TTC549 (cell line): ENCODE data around the gene PRAMEF17.
"Not testable (repeated sequence)": the region's sequence is repeated elsewhere in the genome, so short reads cannot be mapped to it uniquely, and the experiment has no call there.

Experiments
- FAIRE-seq: peaks from 2 replicates; lab custom pipeline; 2012; peaks lifted over from hg19 to GRCh38; lab: Jason Lieb, UNC

The PRAMEF17 gene, protein sequence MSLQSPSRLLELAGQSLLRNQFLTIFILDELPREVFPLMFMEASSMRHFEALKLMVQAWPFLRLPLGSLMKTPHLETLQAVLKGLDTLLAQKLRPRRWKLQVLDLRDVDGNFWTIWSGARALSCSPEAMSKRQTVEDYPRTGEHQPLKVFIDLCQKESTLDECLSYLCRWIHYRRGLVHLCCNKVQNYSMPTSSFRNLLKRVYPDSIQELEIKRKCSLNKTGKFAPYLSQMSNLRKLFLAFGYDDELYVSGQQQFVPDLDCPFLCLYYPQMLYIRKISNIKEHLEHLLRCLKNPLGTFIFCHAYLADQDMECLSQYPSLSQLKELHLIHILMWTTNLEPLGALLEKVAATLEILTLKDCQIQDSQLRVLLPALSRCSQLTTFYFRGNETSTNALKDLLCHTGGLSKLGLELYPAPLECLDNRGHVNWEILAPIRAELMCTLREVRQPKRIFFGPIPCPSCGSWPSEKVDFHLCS

GRCh38 chr1:13389332-13389731 is at the start of gene PRAMEF17:
TSS of gene PRAMEF17 (plus strand) at chr1:13389632. CDS start at chr1:13389658, 26 bp downstream.
- not testable (repeated sequence) for FAIRE-seq

DNA sequence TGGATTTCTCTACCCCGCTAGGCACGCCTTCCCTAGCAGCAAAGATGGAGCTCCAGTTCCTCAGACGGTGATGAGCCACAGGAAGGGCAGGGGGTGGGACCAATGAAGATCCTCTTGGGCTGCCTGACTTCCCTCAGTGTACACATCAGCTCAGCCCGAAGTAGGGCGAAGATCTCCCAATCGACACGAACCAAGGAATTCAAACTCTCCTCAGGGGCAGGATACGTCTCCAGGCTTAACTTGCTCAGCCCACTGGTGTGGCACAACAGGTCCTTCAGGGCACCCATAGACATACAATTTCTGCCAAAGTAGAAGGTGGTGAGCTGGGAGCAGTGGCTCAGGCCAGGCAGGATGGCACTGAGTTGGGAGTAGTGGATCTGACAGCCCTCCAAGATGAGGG is 46.9 kb upstream of the PRAMEF17 start:
- FAIRE-seq, result not testable (repeated sequence)

GRCh38 chr1:13347034-13347433 is 42.4 kb upstream of the PRAMEF17 start, which contains the start of gene PRAMEF14:
TSS of gene PRAMEF14 (minus strand) at chr1:13347134. CDS start at chr1:13345314, 1,820 bp downstream.
- not testable (repeated sequence) for FAIRE-seq

- FAIRE-seq, result not testable (repeated sequence)
These were observed 36.0 kb upstream of the PRAMEF17 start for GRCh38 chr1:13353476-13353875.

- not testable (repeated sequence) for FAIRE-seq
These were observed 35.0 kb upstream of the PRAMEF17 start for GRCh38 chr1:13354475-13354874.

DNA sequence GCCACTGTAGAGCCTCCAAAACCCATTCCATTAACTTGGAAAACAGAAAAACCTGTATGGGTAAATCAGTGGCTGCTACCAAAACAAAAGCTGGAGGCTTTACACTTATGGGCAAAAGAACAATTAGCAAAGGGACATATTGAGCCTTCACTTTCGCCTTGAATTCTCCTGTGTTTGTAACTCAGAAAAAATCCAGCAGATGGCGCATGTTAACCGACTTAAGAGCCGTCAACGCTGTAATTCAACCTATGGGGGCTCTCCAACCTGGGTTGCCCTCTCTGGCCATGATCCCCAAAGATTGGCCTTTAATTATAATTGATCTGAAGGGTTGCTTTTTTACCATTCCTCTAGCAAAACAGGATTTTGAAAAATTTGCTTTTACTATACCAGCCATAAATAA is 32.7 kb upstream of the PRAMEF17 start:
- FAIRE-seq, result not testable (repeated sequence)

DNA sequence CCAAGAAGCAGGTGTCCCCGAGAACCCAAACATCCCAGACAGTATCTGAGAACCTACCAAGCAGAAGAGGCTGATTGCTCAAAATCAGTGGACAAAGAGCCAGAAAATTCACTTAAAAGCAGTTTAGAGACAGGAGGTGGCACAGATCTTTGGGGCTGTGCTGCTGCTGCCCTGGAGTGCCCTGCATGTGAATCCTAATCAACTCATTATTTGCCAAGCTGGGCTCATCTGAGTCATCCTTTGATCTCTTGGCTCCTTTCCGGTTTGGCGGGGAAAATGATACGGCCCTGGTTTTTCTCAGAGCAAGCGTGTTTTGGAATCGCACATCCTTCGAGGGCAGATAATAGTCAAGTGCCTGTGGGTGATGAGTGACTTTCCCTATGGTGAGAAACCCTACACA is 27.1 kb upstream of the PRAMEF17 start:
- not testable (repeated sequence) for FAIRE-seq

GRCh38 chr1:13364928-13365327 is 24.5 kb upstream of the PRAMEF17 start:
- FAIRE-seq, result not testable (repeated sequence)

DNA sequence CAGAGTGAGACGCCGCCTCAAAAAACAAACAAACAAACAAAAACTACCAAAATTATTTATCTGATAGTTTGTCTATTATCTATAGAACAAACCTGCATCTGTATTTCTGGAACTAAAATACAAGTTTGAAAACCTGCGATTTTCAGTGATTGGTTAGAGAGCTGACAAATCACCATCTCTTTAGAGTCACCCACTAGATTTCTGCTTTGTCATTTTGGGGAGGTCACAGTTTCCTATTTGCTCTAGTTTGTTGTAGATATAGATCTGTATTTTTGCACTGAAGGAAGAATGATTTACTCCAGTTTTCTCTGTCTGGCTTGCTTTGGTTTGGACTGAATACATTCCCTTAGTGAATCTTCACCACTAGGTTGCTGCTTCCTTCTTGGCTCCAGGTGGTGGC is 22.9 kb upstream of the PRAMEF17 start:
- FAIRE-seq, result not testable (repeated sequence)

- FAIRE-seq, result not testable (repeated sequence)
These were observed 20.9 kb upstream of the PRAMEF17 start for GRCh38 chr1:13368544-13368943.

DNA sequence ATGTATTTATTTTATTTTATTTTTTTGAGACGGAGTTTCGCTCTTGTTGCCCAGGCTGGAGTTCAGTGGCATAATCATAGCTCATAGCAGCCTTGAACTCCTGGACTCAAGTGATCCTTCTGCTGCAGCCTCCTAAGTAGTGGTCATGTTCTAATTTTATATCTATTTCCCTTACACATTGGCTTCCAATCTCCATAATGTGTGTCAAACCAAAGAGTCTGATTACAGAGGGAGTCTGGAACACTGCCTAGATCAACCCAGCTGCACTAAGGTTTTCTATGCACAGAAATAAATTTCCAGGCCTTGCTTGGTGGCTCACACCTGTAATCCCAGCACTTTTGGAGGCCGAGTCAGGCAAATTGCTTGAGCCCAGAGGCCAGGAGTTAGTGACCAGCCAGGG is 10.4 kb upstream of the PRAMEF17 start:
- FAIRE-seq, result not testable (repeated sequence)

DNA sequence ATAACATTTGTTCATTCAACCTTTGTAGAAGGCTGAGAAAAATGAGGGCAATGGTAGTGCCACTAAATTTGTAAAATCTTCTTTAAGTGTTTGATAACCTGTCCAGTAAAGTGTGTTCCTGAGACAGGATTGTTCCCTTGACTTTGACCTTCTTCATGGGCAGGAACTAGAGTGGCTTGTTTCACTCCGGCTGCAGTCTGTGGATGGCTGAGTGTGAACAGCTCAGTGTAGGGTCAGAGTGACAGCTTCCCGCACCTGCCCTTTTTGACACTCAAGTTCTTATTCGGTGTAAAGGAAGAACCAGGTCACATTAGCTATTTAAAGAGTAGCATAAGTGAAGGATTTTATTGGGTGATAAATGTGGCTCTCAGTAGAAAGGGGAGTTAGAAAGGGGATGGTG is 9.1 kb upstream of the PRAMEF17 start:
- FAIRE-seq, result not testable (repeated sequence)

DNA sequence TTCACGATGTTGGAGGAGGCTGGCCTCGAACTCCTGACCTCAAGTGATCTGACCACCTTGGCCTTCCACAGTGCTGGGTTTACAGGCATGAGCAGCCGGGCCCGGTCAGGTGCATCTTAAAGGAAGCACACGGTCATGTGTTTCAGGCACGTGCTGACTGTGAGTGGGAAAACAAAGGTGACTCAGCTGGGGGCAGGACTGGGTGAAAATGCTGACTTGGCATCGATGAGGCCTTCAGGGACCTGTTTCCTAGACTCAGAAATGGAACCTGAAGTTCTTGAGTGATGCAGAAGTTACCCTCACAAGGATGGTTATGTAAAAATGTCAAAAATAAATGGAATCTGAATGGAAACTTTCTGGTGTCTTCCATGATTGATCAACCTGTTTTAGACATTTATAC is 3.6 kb downstream of the PRAMEF17 start:
- not testable (repeated sequence) for FAIRE-seq

DNA sequence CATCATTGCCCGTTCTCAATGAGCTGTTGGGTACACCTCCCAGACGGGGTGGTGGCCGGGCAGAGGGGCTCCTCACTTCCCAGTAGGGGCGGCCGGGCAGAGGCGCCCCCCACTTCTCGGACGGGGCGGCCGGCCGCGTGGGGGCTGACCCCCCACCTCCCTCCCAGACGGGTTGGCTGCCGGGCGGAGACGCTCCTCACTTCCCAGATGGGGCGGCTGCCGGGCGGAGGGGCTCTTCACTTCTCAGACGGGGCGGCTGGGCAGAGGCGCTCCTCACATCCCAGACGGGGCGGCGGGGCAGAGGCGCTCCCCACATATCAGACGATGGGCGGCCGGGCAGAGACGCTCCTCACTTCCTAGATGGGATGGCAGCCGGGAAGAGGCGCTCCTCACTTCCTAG is 5.3 kb downstream of the PRAMEF17 start:
- not testable (repeated sequence) for FAIRE-seq

DNA sequence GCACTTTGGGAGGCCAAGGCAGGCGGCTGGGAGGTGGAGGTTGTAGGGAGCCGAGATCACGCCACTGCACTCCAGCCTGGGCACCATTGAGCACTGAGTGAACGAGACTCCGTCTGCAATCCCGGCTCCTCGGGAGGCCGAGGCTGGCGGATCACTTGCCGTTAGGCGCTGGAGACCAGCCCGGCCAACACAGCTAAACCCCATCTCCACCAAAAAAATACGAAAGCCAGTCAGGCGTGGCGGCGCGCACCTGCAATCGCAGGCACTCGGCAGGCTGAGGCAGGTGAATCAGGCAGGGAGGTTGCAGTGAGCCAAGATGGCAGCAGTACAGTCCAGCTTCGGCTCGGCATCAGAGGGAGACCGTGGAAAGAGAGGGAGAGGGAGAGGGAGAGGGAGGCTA is 5.9 kb downstream of the PRAMEF17 start:
- FAIRE-seq, result not testable (repeated sequence)

GRCh38 chr1:13407811-13408210 is 18.4 kb downstream of the PRAMEF17 start:
- FAIRE-seq, result no peak

- not testable (repeated sequence) for FAIRE-seq
These were observed 20.7 kb downstream of the PRAMEF17 start, which contains the start of gene PRAMEF20 for GRCh38 chr1:13410150-13410549. TSS of gene PRAMEF20 (plus strand) at chr1:13410450. CDS start at chr1:13416355, 5,905 bp downstream.

- no peak for FAIRE-seq
These were observed 41.1 kb downstream of the PRAMEF17 start for GRCh38 chr1:13430495-13430894.

- no peak for FAIRE-seq
These were observed 42.8 kb downstream of the PRAMEF17 start for GRCh38 chr1:13432251-13432650.

DNA sequence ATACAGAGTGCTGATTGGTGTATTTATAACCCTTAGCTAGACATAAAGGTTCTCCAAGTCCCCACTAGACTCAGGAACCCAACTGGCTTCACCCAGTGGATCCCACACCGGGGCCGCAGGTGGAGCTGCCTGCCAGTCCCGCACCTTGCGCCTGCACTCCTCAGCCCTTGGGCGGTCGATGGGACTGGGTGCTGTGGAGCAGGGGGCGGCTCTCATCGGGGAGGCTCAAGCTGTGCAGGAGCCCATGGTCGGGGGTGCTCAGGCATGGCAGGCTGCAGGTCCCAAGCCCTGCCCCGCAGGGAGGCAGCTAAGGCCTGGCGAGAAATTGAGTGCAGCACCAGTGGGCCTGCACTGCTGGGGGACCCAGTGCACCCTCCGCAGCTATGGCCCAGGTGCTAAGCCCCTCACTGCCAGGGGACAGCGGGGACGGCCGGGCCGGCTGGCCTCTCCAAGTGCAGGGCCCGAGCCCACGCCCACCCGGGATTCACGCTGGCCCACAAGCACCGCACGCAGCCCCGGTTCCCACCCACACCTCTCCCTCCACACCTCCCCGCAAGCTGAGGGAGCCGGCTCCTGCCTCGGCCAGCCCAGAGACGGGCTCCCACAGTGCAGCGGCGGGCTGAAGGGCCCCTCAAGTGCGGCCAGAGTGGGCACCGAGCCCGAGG is 44.4 kb downstream of the PRAMEF17 start:
- not testable (repeated sequence) for FAIRE-seq

GRCh38 chr1:13435458-13435857 is 46.0 kb downstream of the PRAMEF17 start:
- FAIRE-seq, result no peak

DNA sequence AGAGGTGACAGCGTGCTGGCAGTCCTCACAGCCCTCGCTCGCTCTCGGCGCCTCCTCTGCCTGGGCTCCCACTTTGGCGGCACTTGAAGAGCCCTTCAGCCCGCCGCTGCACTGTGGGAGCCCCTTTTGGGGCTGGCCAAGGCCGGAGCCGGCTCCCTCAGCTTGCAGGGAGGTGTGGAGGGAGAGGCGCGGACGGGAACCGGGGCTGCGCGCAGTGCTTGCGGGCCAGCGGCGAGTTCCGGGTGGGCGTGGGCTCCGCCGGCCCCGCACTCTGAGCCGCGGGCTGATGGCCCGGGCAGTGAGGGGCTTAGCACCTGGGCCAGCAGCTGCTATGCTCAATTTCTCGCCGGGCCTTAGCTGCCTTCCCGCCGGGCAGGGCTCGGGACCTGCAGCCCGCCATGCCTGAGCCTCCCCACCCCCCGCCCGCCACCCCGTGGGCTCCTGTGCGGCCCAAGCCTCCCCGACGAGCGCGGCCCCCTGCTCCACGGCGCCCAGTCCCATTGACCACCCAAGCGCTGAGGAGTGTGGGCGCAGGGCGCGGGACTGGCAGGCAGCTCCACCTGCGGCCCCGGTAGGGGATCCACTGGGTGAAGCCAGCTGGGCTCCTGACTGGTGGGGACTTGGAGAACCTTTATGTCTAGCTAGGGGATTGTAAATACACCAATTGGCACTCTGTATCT is 49.8 kb downstream of the PRAMEF17 start:
- not testable (repeated sequence) for FAIRE-seq
